ENCODE measurements around the gene HYAL3. TPM values are rescaled to one million over a fixed set of nuclear protein-coding genes. Genes with fewer than 3 reads are reported as not detected.

HYAL3 gene
- total and polyA plus RNA-seq, 2 of the 13 experiments (the other 11 are each of a cell fraction or from before 2014, with no cell fraction given): 5.5 to 10.4 TPM

DNA sequence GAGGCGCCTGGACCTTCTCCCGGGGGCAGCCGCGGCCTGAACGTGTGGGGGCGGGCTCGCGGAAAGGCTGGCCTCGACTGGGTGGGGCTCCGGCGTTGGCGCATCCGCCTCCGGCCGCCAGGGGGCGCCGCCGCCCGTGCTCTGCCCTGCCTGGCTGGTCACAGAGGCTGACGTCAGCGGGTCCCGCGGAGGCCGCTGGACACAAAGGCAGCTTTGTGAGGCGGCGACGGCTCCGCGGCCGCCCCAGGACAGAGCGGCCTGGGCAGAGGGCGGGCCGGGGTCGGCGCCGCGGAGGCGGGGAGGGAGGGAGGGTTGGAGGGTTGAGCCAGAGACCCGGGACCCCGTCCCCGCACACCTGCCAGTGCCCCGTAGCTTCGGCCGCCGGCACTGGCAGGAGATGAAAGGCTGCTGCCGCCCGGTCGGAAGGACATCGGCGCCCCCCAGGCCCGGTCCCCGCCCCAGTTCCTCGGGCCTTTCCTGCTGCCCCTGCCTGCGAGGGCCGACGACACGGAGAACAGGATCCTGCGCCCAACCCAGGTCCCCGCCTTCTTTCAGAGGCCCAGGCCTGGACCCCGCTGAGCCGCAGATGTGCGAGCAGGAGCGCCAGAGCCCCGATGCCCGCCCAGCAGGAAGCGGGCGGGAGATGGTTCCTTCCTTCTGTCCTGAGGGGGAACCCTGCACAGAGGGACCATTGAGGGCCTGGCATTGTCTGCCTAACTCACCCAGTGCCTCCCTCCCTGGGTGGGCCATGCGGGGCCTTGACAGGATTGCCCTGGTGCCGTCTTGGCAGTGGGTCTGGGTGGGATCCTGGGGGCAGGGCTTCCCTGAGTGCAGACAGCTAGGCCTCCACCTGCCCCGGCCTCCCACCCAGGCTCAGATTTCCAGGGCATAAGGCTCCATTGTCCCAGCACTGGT is 38.9 kb downstream of the HYAL3 start (continued):
- TF ChIP-seq, protein P1, sequence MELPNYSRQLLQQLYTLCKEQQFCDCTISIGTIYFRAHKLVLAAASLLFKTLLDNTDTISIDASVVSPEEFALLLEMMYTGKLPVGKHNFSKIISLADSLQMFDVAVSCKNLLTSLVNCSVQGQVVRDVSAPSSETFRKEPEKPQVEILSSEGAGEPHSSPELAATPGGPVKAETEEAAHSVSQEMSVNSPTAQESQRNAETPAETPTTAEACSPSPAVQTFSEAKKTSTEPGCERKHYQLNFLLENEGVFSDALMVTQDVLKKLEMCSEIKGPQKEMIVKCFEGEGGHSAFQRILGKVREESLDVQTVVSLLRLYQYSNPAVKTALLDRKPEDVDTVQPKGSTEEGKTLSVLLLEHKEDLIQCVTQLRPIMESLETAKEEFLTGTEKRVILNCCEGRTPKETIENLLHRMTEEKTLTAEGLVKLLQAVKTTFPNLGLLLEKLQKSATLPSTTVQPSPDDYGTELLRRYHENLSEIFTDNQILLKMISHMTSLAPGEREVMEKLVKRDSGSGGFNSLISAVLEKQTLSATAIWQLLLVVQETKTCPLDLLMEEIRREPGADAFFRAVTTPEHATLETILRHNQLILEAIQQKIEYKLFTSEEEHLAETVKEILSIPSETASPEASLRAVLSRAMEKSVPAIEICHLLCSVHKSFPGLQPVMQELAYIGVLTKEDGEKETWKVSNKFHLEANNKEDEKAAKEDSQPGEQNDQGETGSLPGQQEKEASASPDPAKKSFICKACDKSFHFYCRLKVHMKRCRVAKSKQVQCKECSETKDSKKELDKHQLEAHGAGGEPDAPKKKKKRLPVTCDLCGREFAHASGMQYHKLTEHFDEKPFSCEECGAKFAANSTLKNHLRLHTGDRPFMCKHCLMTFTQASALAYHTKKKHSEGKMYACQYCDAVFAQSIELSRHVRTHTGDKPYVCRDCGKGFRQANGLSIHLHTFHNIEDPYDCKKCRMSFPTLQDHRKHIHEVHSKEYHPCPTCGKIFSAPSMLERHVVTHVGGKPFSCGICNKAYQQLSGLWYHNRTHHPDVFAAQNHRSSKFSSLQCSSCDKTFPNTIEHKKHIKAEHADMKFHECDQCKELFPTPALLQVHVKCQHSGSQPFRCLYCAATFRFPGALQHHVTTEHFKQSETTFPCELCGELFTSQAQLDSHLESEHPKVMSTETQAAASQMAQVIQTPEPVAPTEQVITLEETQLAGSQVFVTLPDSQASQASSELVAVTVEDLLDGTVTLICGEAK (IDR thresholded peaks at IDR 0.05): no peak
- TF ChIP-seq, protein P1 (CRISPR knock-in tag; IDR thresholded peaks at IDR 0.05): peak; percentile 40
- TF ChIP-seq, protein P2, sequence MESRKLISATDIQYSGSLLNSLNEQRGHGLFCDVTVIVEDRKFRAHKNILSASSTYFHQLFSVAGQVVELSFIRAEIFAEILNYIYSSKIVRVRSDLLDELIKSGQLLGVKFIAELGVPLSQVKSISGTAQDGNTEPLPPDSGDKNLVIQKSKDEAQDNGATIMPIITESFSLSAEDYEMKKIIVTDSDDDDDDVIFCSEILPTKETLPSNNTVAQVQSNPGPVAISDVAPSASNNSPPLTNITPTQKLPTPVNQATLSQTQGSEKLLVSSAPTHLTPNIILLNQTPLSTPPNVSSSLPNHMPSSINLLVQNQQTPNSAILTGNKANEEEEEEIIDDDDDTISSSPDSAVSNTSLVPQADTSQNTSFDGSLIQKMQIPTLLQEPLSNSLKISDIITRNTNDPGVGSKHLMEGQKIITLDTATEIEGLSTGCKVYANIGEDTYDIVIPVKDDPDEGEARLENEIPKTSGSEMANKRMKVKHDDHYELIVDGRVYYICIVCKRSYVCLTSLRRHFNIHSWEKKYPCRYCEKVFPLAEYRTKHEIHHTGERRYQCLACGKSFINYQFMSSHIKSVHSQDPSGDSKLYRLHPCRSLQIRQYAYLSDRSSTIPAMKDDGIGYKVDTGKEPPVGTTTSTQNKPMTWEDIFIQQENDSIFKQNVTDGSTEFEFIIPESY (CRISPR knock-in tag; IDR thresholded peaks at IDR 0.05): peak; percentile 89
- TF ChIP-seq, protein P3, sequence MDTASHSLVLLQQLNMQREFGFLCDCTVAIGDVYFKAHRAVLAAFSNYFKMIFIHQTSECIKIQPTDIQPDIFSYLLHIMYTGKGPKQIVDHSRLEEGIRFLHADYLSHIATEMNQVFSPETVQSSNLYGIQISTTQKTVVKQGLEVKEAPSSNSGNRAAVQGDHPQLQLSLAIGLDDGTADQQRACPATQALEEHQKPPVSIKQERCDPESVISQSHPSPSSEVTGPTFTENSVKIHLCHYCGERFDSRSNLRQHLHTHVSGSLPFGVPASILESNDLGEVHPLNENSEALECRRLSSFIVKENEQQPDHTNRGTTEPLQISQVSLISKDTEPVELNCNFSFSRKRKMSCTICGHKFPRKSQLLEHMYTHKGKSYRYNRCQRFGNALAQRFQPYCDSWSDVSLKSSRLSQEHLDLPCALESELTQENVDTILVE (CRISPR knock-in tag; IDR thresholded peaks at IDR 0.05): peak; percentile 88; the same call in 1 of the 2 replicates
- TF ChIP-seq SIN3A (IDR thresholded peaks at IDR 0.05; ENCODE audit: borderline replicate concordance, low read depth, low read length) (peak; percentile 54; the same call in 1 of the 2 replicates), TCF12 (IDR thresholded peaks at IDR 0.05) (no peak), TCF12 (CRISPR knock-in tag; IDR thresholded peaks at IDR 0.05) (peak; percentile 95), MED1 (CRISPR knock-in tag; IDR thresholded peaks at IDR 0.05) (peak; percentile 89), MBD4 (IDR thresholded peaks at IDR 0.05; ENCODE audit: borderline replicate concordance, low read length) (no peak), SRSF9 (IDR thresholded peaks at IDR 0.05; ENCODE audit: borderline replicate concordance, insufficient read depth, low read depth, low read length, poor library complexity, severe bottlenecking) (no peak), RAD21 (CRISPR knock-in tag; IDR thresholded peaks at IDR 0.05) (peak; percentile 100), NKX3-1 (CRISPR knock-in tag; IDR thresholded peaks at IDR 0.05) (0 out of 2 replicates have a peak, but pooled peaks have one; percentile 2), BHLHE40 (IDR thresholded peaks at IDR 0.05; ENCODE audit: low read length) (peak; percentile 57)
- TF ChIP-seq, protein P4, sequence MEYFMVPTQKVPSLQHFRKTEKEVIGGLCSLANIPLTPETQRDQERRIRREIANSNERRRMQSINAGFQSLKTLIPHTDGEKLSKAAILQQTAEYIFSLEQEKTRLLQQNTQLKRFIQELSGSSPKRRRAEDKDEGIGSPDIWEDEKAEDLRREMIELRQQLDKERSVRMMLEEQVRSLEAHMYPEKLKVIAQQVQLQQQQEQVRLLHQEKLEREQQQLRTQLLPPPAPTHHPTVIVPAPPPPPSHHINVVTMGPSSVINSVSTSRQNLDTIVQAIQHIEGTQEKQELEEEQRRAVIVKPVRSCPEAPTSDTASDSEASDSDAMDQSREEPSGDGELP (IDR thresholded peaks at IDR 0.05; ENCODE audit: borderline replicate concordance, low read depth): peak; percentile 59; the same call in 1 of the 2 replicates
